Immature natural killer cell (primary cell): ENCODE results near the gene ALDOA. TPM values are rescaled to one million over a fixed set of nuclear protein-coding genes. Genes with fewer than 3 reads are reported as not detected.

ENCODE experiments used
- DNase-seq, 3 donors: peaks; one replicate each; pipeline ENCODE4 v3.0.0; 2022; ENCODE audit warnings: mixed read lengths in 1 of 3
- H3K27ac Mint-ChIP-seq, 6 donors: one replicate each; pipeline ENCODE4 v1.8.0; 2020; ENCODE audit warnings: mixed read lengths in 6 of 6, mild to moderate bottlenecking in 5 of 6, inconsistent platforms in 4 of 6, moderate library complexity in 3 of 6
- H3K27me3 Mint-ChIP-seq, 3 donors: one replicate each; pipeline ENCODE4 v1.8.0; 2020 to 2021; ENCODE audit warnings: low read depth in 3 of 3, mild to moderate bottlenecking in 3 of 3, mixed read lengths in 3 of 3, moderate library complexity in 3 of 3, inconsistent platforms in 1 of 3
- H3K36me3 Mint-ChIP-seq, 3 donors: one replicate each; pipeline ENCODE4 v1.8.0; 2020; ENCODE audit warnings: mixed read lengths in 3 of 3, inconsistent platforms in 2 of 3, mild to moderate bottlenecking in 2 of 3
- H3K4me1 Mint-ChIP-seq, 2 donors: one replicate each; pipeline ENCODE4 v1.8.0; 2020; ENCODE audit warnings: inconsistent platforms in 2 of 2, mild to moderate bottlenecking in 2 of 2, mixed read lengths in 2 of 2, moderate library complexity in 1 of 2
- H3K4me3 Mint-ChIP-seq, 5 donors: one replicate each; pipeline ENCODE4 v1.8.0; 2020; ENCODE audit warnings: mild to moderate bottlenecking in 5 of 5, mixed read lengths in 5 of 5, inconsistent platforms in 3 of 5, moderate library complexity in 3 of 5
- H3K9me3 Mint-ChIP-seq, 6 donors: one replicate each; pipeline ENCODE4 v1.8.0; 2020; ENCODE audit warnings: mild to moderate bottlenecking in 6 of 6, mixed read lengths in 6 of 6, inconsistent platforms in 4 of 6, moderate library complexity in 3 of 6
- polyA plus RNA-seq, 3 donors: library from polyadenylated mRNA; unstranded; fragments of 300-500 nt; fragmentation: Illumina TruSeq; gene quantifications; one replicate each; pipeline ENCODE4 v1.2.3, GENCODE V29; 2021

ALDOA gene
- polyA plus RNA-seq, 3 donors from 2014 or later = 741 to 1,156 (median 1,018) TPM

- Mint-ChIP-seq H3K4me3 (peak within 1 kb of the TSS; percentile 89 to 96 (median 93)), H3K4me1 (peaks cover 34 to 38% of the 10 kb centered on the region in 2 donors), H3K36me3 (peaks cover 4 to 22% (median 12%) of the 10 kb centered on the region in 3 donors), H3K27ac (peak within 1 kb of the TSS; percentile 90 to 96 (median 93)), H3K9me3 (peaks cover 1 to 7% (median 4%) of the 10 kb centered on the region in 6 donors), H3K27me3 (peaks cover under 1 to 10% (median 8%) of the 10 kb centered on the region in 3 donors)
- DNase-seq = peak; percentile 92 to 93 (median 92)
These were observed 26.2 kb downstream of the ALDOA start, which contains the start of gene TBX6 for GRCh38 chr16:30091474-30092372. Gene TBX6, minus strand, starts transcription at chr16:30091924. Its CDS starts 731 bp downstream, at chr16:30091193.

DNA sequence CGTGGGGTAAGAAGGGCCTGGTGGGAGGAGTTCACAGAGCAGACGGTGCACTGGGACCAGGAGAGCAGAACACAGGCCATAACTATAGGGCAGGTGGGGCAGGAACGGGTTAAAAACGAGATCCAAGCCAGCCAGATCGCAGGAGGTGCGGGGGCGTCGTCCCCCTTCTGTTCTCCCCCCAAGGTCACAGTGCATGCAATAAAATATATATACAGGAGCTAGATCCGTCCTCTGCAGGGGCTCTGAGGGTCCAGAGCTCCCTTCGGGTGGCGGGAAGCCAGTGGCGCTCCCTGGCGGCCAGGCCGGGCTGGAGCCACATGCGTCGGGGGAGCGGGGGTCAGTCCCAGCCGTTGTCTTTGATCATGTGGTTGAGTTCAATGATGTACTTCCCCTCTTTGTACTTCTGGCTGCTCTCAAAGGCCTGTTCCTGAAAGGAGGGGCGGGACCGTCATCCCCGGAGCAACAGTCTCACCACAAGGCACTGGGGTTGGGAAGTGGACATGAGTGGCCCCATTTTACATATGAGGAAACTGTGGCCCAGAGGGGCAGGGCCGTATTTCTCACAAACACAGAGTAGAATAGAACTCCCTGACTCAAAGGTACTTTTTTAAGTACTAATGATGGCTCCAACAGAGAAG, 26.9 kb downstream of the ALDOA start:
- DNase-seq = peak; percentile 65 to 70 (median 66)
- H3K9me3 Mint-ChIP-seq = peaks cover 8 to 14% (median 11%) of the 10 kb centered on the region in 6 donors
- H3K36me3 Mint-ChIP-seq = peaks cover 7 to 20% (median 14%) of the 10 kb centered on the region in 3 donors
- peak overlapping the region; percentile 90 to 96 (median 93) for H3K27ac Mint-ChIP-seq
- H3K4me3 Mint-ChIP-seq = peak overlapping the region; percentile 89 to 96 (median 93)
- H3K27me3 Mint-ChIP-seq = peaks cover 3 to 11% (median 11%) of the 10 kb centered on the region in 3 donors
- H3K4me1 Mint-ChIP-seq = peaks cover 37 to 42% of the 10 kb centered on the region in 2 donors

DNA sequence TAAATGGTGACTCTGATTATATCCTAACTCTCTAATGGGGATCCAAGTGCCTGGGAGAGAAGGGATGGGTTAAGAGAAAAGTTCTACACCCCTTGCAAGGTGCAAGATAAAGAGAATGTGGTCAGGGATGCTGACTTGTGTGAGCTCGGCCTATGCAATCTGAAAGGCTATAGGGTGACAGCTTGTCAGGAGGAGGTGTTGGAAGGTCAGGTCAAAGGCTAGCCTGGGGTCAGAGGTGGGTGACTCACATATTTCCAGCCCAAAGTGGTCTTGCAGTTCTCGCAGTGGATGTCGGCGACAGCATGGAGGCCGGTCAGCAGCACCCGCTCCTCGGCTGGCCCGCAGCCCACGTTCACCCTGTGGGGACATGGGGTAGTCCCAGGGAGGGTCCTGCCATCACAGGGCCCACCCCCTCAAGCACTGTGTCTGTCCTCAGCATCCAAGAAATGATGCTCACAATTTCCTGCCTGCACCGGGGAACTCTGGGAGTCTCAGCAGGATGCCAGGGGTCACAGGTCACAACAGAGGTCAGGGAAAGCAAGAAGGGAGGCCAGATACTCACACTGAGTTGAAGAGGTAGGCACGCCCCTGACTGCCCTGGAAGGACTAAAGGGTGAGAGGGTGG, 29.1 kb downstream of the ALDOA start:
- H3K4me1 Mint-ChIP-seq = peaks cover 38 to 42% of the 10 kb centered on the region in 2 donors
- peaks cover 14 to 25% (median 23%) of the 10 kb centered on the region in 6 donors for H3K9me3 Mint-ChIP-seq

DNA sequence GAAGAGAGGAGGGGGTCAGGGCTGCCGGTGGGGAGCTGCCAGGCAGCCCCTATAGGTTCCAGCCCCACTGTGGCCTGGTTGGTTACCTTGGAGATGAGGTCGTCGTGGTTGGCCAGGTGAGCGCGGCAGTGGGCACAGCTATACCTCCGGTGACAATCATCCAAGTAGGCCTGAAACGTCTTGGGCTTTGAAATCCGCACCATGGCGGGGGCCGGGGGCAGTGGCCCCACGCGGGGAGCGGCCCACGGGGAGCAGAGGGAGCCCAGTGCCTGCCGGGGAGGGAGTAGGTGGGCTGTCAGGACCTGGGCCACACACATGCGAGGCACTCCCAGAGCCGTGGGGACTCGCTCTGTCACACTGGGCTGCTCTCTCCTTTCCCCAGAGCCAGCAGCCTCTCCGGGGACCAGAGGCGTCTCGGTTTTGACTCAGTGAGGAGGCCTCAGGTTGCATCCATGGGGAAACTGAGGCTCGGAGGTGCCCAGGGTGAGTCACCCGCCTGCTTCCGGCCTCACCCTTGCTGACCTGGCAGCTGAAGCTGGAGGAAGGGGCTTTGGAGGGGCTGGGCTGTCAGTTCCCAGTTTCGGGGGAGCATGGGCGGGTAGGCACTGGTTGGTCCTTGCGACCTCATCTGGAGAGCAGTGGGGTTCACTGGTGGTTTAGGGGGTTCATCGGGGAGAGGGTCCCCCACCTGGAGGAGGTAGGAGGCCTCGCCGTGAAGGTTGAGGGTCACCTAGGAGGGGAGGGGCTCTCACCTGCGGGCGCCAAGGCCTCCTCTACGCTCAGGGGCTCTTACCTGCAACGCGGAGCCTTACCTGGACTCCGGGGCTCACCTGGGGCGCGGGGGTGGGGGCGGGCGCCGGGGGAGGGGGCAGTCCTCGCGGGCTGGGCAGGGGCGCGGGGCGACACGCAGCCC, 29.9 kb downstream of the ALDOA start:
- H3K4me3 Mint-ChIP-seq = peak overlapping the region; percentile 86 to 92 (median 86)
- peak overlapping the region; percentile 88 to 94 (median 93) for H3K27ac Mint-ChIP-seq
- peak in 2 of 3 donors; percentile 14 to 29 for DNase-seq
- H3K27me3 Mint-ChIP-seq = peaks cover 5 to 11% (median 8%) of the 10 kb centered on the region in 3 donors
- peaks cover 14 to 25% (median 23%) of the 10 kb centered on the region in 6 donors for H3K9me3 Mint-ChIP-seq
- peaks cover 36 to 42% of the 10 kb centered on the region in 2 donors for H3K4me1 Mint-ChIP-seq
- peaks cover 11 to 23% (median 19%) of the 10 kb centered on the region in 3 donors for H3K36me3 Mint-ChIP-seq

More for the DNA sequence above, 29.1 kb downstream of the ALDOA start:
- Mint-ChIP-seq H3K27ac (peak overlapping the region; percentile 88 to 94 (median 93)), H3K27me3 (peaks cover 5 to 11% (median 8%) of the 10 kb centered on the region in 3 donors), H3K36me3 (peaks cover 11 to 23% (median 19%) of the 10 kb centered on the region in 3 donors), H3K4me3 (peak overlapping the region; percentile 86 to 92 (median 86))
- DNase-seq = no peak

GRCh38 chr16:30096105-30096861, 30.7 kb downstream of the ALDOA start, which contains the start of gene YPEL3:
Gene YPEL3, minus strand, starts transcription at chr16:30096213. Its CDS starts 731 bp downstream, at chr16:30095482.
- peak within 1 kb of the TSS; percentile 91 to 95 (median 94) for H3K27ac Mint-ChIP-seq
- peaks cover 11 to 23% (median 19%) of the 10 kb centered on the region in 3 donors for H3K36me3 Mint-ChIP-seq
- H3K4me1 Mint-ChIP-seq = peaks cover 35 to 42% of the 10 kb centered on the region in 2 donors
- peaks cover 14 to 25% (median 23%) of the 10 kb centered on the region in 6 donors for H3K9me3 Mint-ChIP-seq
- H3K27me3 Mint-ChIP-seq = peaks cover 5 to 11% (median 8%) of the 10 kb centered on the region in 3 donors
- H3K4me3 Mint-ChIP-seq = peak within 1 kb of the TSS; percentile 86 to 92 (median 86)
- peak; percentile 88 to 93 (median 93) for DNase-seq

DNA sequence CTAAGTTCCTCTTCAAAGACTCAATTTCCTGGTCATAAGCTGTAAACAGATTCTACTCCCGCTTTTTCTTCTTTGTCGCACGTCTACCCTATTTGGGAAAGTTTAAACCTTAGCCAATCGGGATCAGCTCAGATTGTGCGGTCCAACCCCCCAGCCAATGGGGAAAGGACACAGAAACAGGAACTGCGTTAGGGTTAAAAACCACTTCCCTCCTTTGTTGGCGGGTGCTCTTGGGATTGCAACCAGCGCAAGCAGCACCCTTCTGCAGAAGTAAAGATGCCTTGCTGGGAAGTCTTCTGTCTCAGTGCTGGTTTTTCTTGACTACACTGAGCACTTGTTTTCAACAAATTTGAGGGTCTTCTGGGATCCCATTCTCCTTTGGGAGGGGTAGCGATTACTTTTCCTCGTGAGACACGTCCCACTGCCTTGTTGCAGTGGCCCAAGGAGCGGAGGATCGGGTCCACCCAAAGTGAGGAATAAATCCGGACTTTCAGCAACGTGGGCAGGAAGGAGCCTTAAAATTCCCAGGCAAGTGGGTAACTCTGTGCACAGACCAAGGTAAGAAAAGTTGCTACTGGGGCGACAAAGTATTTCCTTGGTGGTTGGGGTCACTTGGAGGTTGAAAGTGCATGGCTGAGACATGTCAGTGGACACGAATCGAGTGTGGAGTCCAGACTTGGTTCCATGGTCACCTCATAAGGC, 31.5 kb downstream of the ALDOA start:
- Mint-ChIP-seq H3K27me3 (peaks cover 5 to 11% (median 8%) of the 10 kb centered on the region in 3 donors), H3K4me1 (peaks cover 31 to 36% of the 10 kb centered on the region in 2 donors), H3K36me3 (peaks cover 11 to 23% (median 19%) of the 10 kb centered on the region in 3 donors), H3K27ac (peak overlapping the region; percentile 88 to 95 (median 93)), H3K9me3 (peaks cover 14 to 25% (median 23%) of the 10 kb centered on the region in 6 donors), H3K4me3 (peak overlapping the region; percentile 69 to 86 (median 75))
- peak in 1 of 3 donors; percentile 31 for DNase-seq

DNA sequence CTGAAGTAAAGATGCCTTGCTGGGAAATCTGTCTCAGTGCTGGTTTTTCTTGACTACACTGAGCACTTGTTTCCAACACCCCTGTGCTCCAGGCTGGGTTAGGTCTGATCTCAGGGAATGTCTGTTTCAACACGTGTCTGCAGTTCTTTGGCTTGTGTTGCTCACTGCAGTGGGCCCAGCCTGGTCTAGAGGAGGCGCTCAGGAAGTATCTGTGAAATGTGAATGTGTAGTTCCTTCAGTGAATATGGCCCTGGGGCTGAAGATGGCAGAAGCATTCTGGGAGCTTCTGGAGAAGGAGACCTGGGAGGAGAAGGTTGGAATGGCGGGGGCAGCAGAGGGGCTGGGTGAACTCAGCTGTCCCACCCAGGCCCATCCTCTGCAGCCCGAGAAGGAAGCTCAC, 38.5 kb downstream of the ALDOA start:
- no peak for DNase-seq
- H3K27ac Mint-ChIP-seq = peak overlapping the region in 2 of 6 donors; percentile 44 to 51
- no peak overlapping the region for H3K4me3 Mint-ChIP-seq
- no peaks in the 10 kb centered on the region for H3K9me3 Mint-ChIP-seq
- H3K36me3 Mint-ChIP-seq = peaks cover 5 to 11% (median 10%) of the 10 kb centered on the region in 3 donors
- no peaks in the 10 kb centered on the region for H3K4me1 Mint-ChIP-seq
- H3K27me3 Mint-ChIP-seq = peaks cover 0 to 2% (median 2%) of the 10 kb centered on the region in 3 donors

DNA sequence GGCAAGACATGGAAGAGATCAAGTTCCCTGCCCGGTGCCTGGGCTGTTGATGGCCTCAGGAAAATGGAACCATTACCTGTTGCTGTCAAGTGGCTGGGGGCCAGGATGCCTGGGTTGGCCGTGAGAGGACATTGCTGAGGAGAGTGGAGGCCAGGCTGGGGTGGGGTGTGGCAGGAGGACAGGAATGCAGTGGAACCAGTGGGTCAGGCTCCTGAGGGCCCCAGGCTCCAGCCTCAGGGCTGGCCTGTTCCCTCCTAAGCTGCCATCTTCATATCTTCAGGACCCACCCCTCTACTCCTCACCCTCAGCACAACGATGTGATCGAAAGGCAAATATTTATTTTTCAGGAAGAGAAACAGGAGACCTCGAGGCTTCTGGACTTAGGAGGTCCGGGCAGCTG, 38.9 kb downstream of the ALDOA start:
- peaks cover 0 to 2% (median 2%) of the 10 kb centered on the region in 3 donors for H3K27me3 Mint-ChIP-seq
- peak overlapping the region in 1 of 6 donors; percentile 51 for H3K27ac Mint-ChIP-seq
- no peaks in the 10 kb centered on the region for H3K4me1 Mint-ChIP-seq
- H3K9me3 Mint-ChIP-seq = no peaks in the 10 kb centered on the region
- DNase-seq = no peak
- H3K36me3 Mint-ChIP-seq = peaks cover 5 to 11% (median 10%) of the 10 kb centered on the region in 3 donors
- no peak overlapping the region for H3K4me3 Mint-ChIP-seq

- Mint-ChIP-seq H3K36me3 (peaks cover 9 to 15% (median 9%) of the 10 kb centered on the region in 3 donors), H3K9me3 (no peaks in the 10 kb centered on the region), H3K4me3 (no peak overlapping the region), H3K27me3 (peaks cover 0 to 2% (median 2%) of the 10 kb centered on the region in 3 donors), H3K27ac (no peak overlapping the region), H3K4me1 (no peaks in the 10 kb centered on the region)
- no peak for DNase-seq
These were observed 42.7 kb downstream of the ALDOA start for GRCh38 chr16:30108059-30108850.

DNA sequence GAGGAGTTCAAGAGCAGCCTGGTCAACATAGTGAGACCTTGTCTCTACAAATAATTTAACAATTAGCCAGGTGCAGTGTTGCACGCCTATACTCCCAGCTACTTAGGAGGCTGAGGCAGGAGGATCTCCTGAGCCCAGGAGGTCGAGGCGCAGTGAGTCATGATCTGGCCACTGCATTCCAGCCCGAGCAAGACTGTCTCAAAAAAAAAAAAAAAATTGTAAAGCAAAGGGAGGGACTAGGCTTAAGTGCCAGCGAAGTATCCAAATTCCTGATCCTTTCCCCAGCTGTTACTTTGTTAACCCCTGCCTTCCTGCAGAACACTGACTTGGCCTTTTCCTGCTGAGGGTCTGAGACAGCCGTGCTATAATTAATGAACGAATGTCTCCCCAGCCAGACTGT, 45.1 kb downstream of the ALDOA start:
- no peak overlapping the region for H3K27ac Mint-ChIP-seq
- no peaks in the 10 kb centered on the region for H3K9me3 Mint-ChIP-seq
- peaks cover 0 to 2% (median 2%) of the 10 kb centered on the region in 3 donors for H3K27me3 Mint-ChIP-seq
- H3K4me3 Mint-ChIP-seq = no peak overlapping the region
- no peaks in the 10 kb centered on the region for H3K4me1 Mint-ChIP-seq
- peaks cover 0 to 7% (median 5%) of the 10 kb centered on the region in 3 donors for H3K36me3 Mint-ChIP-seq
- no peak for DNase-seq
